ENCODE measurements around the gene CNPY3.

The CNPY3 gene

DNA sequence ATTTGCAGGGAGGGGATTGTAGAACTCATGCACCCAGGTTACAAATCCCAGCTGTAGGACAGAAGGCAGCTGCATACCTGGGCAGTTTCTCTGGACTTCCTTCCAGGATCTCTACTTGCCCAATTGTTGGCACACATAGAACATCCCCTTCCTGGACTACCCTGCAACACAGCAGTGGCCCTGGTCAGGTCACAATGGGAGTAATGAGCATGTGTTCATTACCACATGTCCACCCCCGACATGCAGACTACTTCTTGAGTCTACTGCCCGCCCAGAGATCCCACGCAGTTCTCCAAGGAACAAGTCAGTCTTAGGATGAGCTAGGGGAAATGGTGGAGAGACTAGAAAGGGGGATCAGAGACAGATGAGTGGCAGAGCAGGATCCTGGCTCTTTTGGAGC, 44.6 kb downstream of the CNPY3 start:
- no peak overlapping the region for H2AFZ ChIP-seq (ENCODE audit: low read length)
- peaks cover 27% of the 10 kb centered on the region for H3K36me3 ChIP-seq (ENCODE audit: insufficient read depth, low read length)
- no peaks in the 10 kb centered on the region for H3K27me3 ChIP-seq (ENCODE audit: insufficient read depth, low read length)
- H3K9me3 ChIP-seq (ENCODE audit: low read length), result no peaks in the 10 kb centered on the region
- peak overlapping the region; percentile 21 for H3K27ac ChIP-seq (ENCODE audit: low read depth, low read length, poor library complexity, severe bottlenecking)
- TF ChIP-seq, protein P1, sequence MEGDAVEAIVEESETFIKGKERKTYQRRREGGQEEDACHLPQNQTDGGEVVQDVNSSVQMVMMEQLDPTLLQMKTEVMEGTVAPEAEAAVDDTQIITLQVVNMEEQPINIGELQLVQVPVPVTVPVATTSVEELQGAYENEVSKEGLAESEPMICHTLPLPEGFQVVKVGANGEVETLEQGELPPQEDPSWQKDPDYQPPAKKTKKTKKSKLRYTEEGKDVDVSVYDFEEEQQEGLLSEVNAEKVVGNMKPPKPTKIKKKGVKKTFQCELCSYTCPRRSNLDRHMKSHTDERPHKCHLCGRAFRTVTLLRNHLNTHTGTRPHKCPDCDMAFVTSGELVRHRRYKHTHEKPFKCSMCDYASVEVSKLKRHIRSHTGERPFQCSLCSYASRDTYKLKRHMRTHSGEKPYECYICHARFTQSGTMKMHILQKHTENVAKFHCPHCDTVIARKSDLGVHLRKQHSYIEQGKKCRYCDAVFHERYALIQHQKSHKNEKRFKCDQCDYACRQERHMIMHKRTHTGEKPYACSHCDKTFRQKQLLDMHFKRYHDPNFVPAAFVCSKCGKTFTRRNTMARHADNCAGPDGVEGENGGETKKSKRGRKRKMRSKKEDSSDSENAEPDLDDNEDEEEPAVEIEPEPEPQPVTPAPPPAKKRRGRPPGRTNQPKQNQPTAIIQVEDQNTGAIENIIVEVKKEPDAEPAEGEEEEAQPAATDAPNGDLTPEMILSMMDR (IDR thresholded peaks at IDR 0.05; ENCODE audit: low read length), result no peak
- no peak for TF ChIP-seq EZH2 (IDR thresholded peaks at IDR 0.05; ENCODE audit: borderline replicate concordance, low read length)
- H3F3A ChIP-seq (ENCODE audit: insufficient read depth, low read length), result no peaks in the 10 kb centered on the region
- H3K4me2 ChIP-seq (ENCODE audit: low read length), result no peak overlapping the region
- H3K79me2 ChIP-seq (ENCODE audit: insufficient read depth, low read length), result peaks cover 4% of the 10 kb centered on the region; the same call in 1 of the 2 replicates
- H3K9me2 ChIP-seq (ENCODE audit: low read depth, low read length), result no peaks in the 10 kb centered on the region
- H4K20me1 ChIP-seq (ENCODE audit: insufficient read depth, low read length), result no peaks in the 10 kb centered on the region
- H3K4me3 ChIP-seq (ENCODE audit: low read depth, low read length, poor library complexity, severe bottlenecking), result no peak overlapping the region
- H3K9ac ChIP-seq (ENCODE audit: low read length), result no peak overlapping the region
- H3K4me1 ChIP-seq (ENCODE audit: insufficient read depth, low read length, severe bottlenecking), result peaks cover 25% of the 10 kb centered on the region

DNA sequence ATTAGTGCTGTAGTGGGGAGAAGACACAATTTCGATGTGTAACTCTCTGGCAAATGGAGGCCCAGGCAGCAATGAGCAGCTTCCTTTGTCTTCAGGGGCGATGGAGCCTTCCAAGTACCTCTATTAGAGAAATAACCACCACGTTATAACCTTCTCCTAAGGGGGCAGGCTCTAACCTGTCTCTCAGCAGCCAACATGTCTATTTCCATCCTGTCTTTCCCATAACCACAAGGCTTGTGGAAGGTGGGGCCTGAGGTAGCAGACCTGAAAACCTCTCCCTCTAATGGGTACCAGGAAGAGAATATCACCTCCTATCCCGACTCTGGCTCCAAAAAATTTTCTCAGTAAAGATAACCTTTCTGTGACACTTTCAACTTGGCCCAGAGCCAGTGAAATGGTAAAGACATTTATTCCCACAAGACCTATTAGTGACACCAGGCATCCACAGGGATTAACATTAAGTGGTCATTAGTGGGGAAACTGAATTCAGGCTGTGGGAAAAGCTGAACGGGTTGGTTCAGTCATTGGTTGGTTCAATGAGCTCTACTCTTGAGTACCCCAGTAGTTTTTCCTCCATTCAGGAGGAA, 45.7 kb downstream of the CNPY3 start:
- Histone ChIP-seq H3K4me2 (ENCODE audit: low read length) (no peak overlapping the region; the same call in 1 of the 2 replicates), H3K9me3 (ENCODE audit: low read length) (no peaks in the 10 kb centered on the region), H4K20me1 (ENCODE audit: insufficient read depth, low read length) (no peaks in the 10 kb centered on the region), H3K79me2 (ENCODE audit: insufficient read depth, low read length) (peaks cover 4% of the 10 kb centered on the region; the same call in 1 of the 2 replicates), H3F3A (ENCODE audit: insufficient read depth, low read length) (no peaks in the 10 kb centered on the region), H3K4me3 (ENCODE audit: low read depth, low read length, poor library complexity, severe bottlenecking) (no peak overlapping the region), H3K36me3 (ENCODE audit: insufficient read depth, low read length) (peaks cover 27% of the 10 kb centered on the region), H3K27ac (ENCODE audit: low read depth, low read length, poor library complexity, severe bottlenecking) (peak overlapping the region; percentile 26), H3K27me3 (ENCODE audit: insufficient read depth, low read length) (no peaks in the 10 kb centered on the region), H2AFZ (ENCODE audit: low read length) (no peak overlapping the region), H3K9me2 (ENCODE audit: low read depth, low read length) (no peaks in the 10 kb centered on the region), H3K4me1 (ENCODE audit: insufficient read depth, low read length, severe bottlenecking) (peaks cover 33% of the 10 kb centered on the region), H3K9ac (ENCODE audit: low read length) (no peak overlapping the region)
- no peak for TF ChIP-seq EZH2 (IDR thresholded peaks at IDR 0.05; ENCODE audit: borderline replicate concordance, low read length)
- TF ChIP-seq, protein P1 (IDR thresholded peaks at IDR 0.05; ENCODE audit: low read length), result no peak

DNA sequence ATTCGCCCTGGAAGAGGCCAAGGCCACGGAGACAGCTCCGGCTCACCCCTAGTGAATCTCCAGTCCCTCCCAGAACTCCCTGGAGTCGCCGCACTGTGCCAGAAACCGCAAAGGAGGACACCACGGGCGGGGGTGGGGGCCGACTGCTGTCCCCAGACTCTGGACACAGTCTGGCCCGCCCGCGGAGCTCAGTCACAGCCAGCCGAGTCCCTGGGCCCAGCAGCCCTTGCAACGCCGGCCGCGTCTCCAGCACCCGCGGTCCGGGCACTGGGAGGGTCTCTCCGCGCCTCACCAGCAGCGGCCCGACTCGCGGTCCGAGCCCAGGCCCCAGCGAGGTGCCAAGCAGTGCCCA, 49.2 kb downstream of the CNPY3 start:
- Histone ChIP-seq H3F3A (ENCODE audit: insufficient read depth, low read length) (peaks cover 4% of the 10 kb centered on the region; the same call in 1 of the 2 replicates), H4K20me1 (ENCODE audit: insufficient read depth, low read length) (no peaks in the 10 kb centered on the region), H3K9me3 (ENCODE audit: low read length) (no peaks in the 10 kb centered on the region), H3K4me2 (ENCODE audit: low read length) (peak overlapping the region; percentile 97), H3K4me3 (ENCODE audit: low read depth, low read length, poor library complexity, severe bottlenecking) (peak overlapping the region; percentile 85), H3K9me2 (ENCODE audit: low read depth, low read length) (no peaks in the 10 kb centered on the region), H3K9ac (ENCODE audit: low read length) (peak overlapping the region; percentile 87), H3K27ac (ENCODE audit: low read depth, low read length, poor library complexity, severe bottlenecking) (peak overlapping the region; percentile 70), H3K27me3 (ENCODE audit: insufficient read depth, low read length) (no peaks in the 10 kb centered on the region), H3K79me2 (ENCODE audit: insufficient read depth, low read length) (peaks cover 4% of the 10 kb centered on the region; the same call in 1 of the 2 replicates), H3K36me3 (ENCODE audit: insufficient read depth, low read length) (peaks cover 26% of the 10 kb centered on the region), H2AFZ (ENCODE audit: low read length) (no peak overlapping the region), H3K4me1 (ENCODE audit: insufficient read depth, low read length, severe bottlenecking) (peaks cover 35% of the 10 kb centered on the region)
- TF ChIP-seq EZH2 (IDR thresholded peaks at IDR 0.05; ENCODE audit: borderline replicate concordance, low read length), result no peak
- TF ChIP-seq, protein P1 (IDR thresholded peaks at IDR 0.05; ENCODE audit: low read length), result no peak
